Glutamatergic neuron (in vitro differentiated cells): Measurements from ENCODE around the gene ZNF121. TPM values are rescaled to one million over a fixed set of nuclear protein-coding genes. Genes with fewer than 3 reads are reported as not detected.
A peak's percentile ranks its signal among the peaks of the same experiment; 100 is the strongest.

ENCODE experiments used
- DNase-seq: peaks from one replicate; pipeline ENCODE4 v3.0.0; 2022
- H3K27ac Mint-ChIP-seq: one replicate; pipeline ENCODE4 v1.8.0; 2020; ENCODE audit warnings: mild to moderate bottlenecking, mixed read lengths, inconsistent platforms; ENCODE audit not compliant: unreplicated experiment
- H3K27me3 Mint-ChIP-seq: one replicate; pipeline ENCODE4 v1.8.0; 2020; ENCODE audit warnings: mild to moderate bottlenecking, moderate library complexity, mixed read lengths, inconsistent platforms; ENCODE audit not compliant: unreplicated experiment
- H3K36me3 Mint-ChIP-seq: one replicate; pipeline ENCODE4 v1.8.0; 2020; ENCODE audit warnings: mild to moderate bottlenecking, mixed read lengths, inconsistent platforms; ENCODE audit not compliant: unreplicated experiment
- H3K4me1 Mint-ChIP-seq: one replicate; pipeline ENCODE4 v1.8.0; 2020; ENCODE audit warnings: mild to moderate bottlenecking, low read depth, mixed read lengths, inconsistent platforms; ENCODE audit not compliant: unreplicated experiment
- H3K4me3 Mint-ChIP-seq: one replicate; pipeline ENCODE4 v1.8.0; 2020; ENCODE audit warnings: mild to moderate bottlenecking, mixed read lengths, inconsistent platforms; ENCODE audit not compliant: unreplicated experiment
- H3K9me3 Mint-ChIP-seq: one replicate; pipeline ENCODE4 v1.8.0; 2020; ENCODE audit warnings: mild to moderate bottlenecking, moderate library complexity, mixed read lengths, inconsistent platforms; ENCODE audit not compliant: unreplicated experiment
- CTCF ChIP-seq: fragments of 200-600 bp; sonication (generic); IDR thresholded peaks from one replicate; pipeline ENCODE4 v1.5.0; 2021; ENCODE audit not compliant: partially characterized antibody, unreplicated experiment
- long read RNA-seq: library from polyadenylated mRNA; unstranded; transcript quantifications from one replicate; pipeline ENCODE4 v2.0.0, GENCODE V29; 2020; ENCODE audit not compliant: unreplicated experiment
- total RNA-seq: library from RNA; stranded (reverse); fragmentation: NEBNext Ultra II Directional; extraction: Animal tissue kit (Norgen Biotek cat#: 25700); gene quantifications from one replicate; pipeline ENCODE4 v1.2.1, GENCODE V29; 2021; ENCODE audit not compliant: unreplicated experiment

The ZNF121 gene
- 50.0 TPM for total RNA-seq
- long read RNA-seq, partial matches to known transcripts, result 0 of 5 reads
- long read RNA-seq, other reads (novel, unspliced or antisense), result 4 of 5 reads

- Mint-ChIP-seq H3K4me3 (peak within 1 kb of the TSS; percentile 94), H3K27ac (peak within 1 kb of the TSS; percentile 89), H3K27me3 (no peaks in the 10 kb centered on the region), H3K36me3 (peaks cover 10% of the 10 kb centered on the region), H3K4me1 (peaks cover 9% of the 10 kb centered on the region), H3K9me3 (peaks cover 7% of the 10 kb centered on the region)
- TF ChIP-seq CTCF, result no peak
- peak; percentile 89 for DNase-seq
Measured at GRCh38 chr19:9584073-9584833, at the start of gene ZNF121. Gene ZNF121 (minus strand): TSS chr19:9584504. CDS start chr19:9568097, 16,407 bp downstream.

GRCh38 chr19:9627856-9628255, 43.6 kb upstream of the ZNF121 start:
- H3K27ac Mint-ChIP-seq, result no peak overlapping the region
- TF ChIP-seq CTCF, result no peak
- H3K4me1 Mint-ChIP-seq, result peaks cover 3% of the 10 kb centered on the region
- H3K4me3 Mint-ChIP-seq, result no peak overlapping the region
- H3K27me3 Mint-ChIP-seq, result no peaks in the 10 kb centered on the region
- H3K9me3 Mint-ChIP-seq, result peaks cover 2% of the 10 kb centered on the region
- H3K36me3 Mint-ChIP-seq, result peaks cover 14% of the 10 kb centered on the region
- DNase-seq, result no peak

DNA sequence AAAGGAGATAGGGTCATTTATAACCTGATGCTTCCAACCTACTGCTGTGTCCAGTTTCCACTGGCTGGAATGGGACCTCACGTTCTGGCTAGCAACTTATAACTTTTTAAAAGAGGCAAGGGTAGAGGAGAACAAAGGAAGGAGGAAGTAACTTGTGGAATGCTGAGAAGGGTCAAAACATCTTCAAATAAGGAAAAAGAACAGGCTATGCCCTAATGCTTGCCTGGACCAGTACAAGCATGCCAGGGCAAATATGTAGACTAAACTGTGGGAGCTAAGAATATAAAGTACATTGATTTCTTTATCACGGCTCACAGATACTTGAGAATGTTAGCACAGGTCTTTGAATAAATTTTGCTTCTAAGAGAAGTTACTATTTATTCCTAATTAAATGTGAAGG, 38.2 kb upstream of the ZNF121 start:
- Mint-ChIP-seq H3K27ac (peak overlapping the region; percentile 81), H3K9me3 (peaks cover 13% of the 10 kb centered on the region), H3K4me3 (peak overlapping the region; percentile 80), H3K27me3 (peaks cover 15% of the 10 kb centered on the region), H3K4me1 (peaks cover 6% of the 10 kb centered on the region), H3K36me3 (no peaks in the 10 kb centered on the region)
- TF ChIP-seq CTCF, result no peak
- DNase-seq, result no peak

DNA sequence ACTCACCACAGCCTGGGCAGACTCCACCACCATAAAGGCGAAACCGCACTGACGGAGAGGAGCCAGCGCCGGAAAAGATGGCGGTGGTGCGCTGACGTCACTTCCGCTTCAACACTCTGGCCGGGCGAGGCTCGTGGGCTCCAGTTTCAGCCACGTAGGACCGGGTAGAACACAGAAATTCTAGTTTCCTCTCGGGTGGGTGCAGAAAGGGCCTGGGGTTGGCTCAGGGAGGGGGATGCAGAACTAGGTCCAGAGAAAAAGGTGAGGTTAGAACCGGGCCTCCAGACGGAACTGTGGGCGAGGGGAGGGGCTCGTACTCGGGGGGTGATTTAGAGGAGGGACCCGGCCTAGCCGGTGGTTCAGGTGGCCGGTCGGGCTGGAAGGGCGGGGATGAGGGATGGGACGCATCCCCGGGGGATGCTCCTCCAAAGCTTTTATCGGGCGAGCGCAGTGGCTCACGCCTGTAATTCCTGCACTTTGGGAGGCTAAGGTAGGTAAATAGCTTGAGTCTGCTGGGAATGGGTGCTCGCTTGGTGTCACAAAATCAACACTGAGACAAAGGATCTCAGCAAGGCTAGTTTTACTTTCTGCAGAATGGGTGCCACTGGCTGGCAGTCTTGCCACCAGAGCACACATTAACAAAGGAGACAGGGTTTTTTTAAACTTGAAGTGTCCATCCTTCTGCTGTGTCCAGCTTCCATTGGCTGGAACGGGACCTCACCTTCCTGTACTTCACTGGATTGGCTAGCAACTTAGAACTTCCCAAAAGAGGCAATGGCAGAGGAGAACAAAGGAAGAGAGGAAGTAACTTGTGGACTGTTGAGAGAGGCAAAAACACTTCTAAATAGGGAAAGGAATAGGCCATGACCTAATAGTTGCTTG, 37.1 kb upstream of the ZNF121 start, which contains the start of gene ZNF561:
Gene ZNF561 (minus strand): TSS at position 77 of the 882 bp plus-strand sequence. CDS start 1,776 bp downstream, outside the sequence.
- Mint-ChIP-seq H3K9me3 (peaks cover 13% of the 10 kb centered on the region), H3K27me3 (peaks cover 15% of the 10 kb centered on the region), H3K36me3 (no peaks in the 10 kb centered on the region), H3K4me3 (peak within 1 kb of the TSS; percentile 99), H3K4me1 (peaks cover 6% of the 10 kb centered on the region), H3K27ac (peak within 1 kb of the TSS; percentile 100)
- TF ChIP-seq CTCF, result no peak
- peak; percentile 84 for DNase-seq
